Caco-2 (cell line): ENCODE results near the gene SEPTIN3. TPM values are rescaled to one million over a fixed set of nuclear protein-coding genes. Genes with fewer than 3 reads are reported as not detected.

Experiments
- BruUV-seq: library from RNA; stranded (reverse); fragments of 400-500 nt; replicated peaks from 2 replicates; lab custom pipeline; 2021; lab: Mats Ljungman, UMichigan
- CTCF ChIA-PET: fragments of 300-600 bp; sonication (Branson Sonifier 250); formaldehyde crosslinking; loops from one replicate; lab custom pipeline; 2022; ENCODE audit warnings: antibody characterized with exemption; lab: Charles Lee
- POLR2A ChIA-PET: fragments of 300-600 bp; sonication (Branson Sonifier 250); formaldehyde crosslinking; loops from one replicate; lab custom pipeline; 2022; ENCODE audit warnings: antibody characterized with exemption; lab: Charles Lee
- DNase-seq, 2 experiments: peaks; one replicate each; pipeline versions ENCODE4 v3.0.0 to v3.0.0-alpha.2; 2020 to 2022
- H3K27me3 ChIP-seq: replicated peaks from 2 replicates; pipeline ENCODE4 v1.6.0; 2011; ENCODE audit warnings: low read length; ENCODE audit not compliant: control insufficient read depth, insufficient read depth
- H3K36me3 ChIP-seq: 2 replicates; pipeline ENCODE4 v1.5.1; 2011; ENCODE audit warnings: low read length; ENCODE audit not compliant: control insufficient read depth, insufficient read depth
- H3K4me1 ChIP-seq: fragments of 250-450 bp; sonication (Bioruptor Pico); 2 replicates; pipeline ENCODE4 v1.5.1; 2020; ENCODE audit warnings: mild to moderate bottlenecking
- H3K4me3 ChIP-seq: 2 replicates; pipeline ENCODE4 v1.5.1; 2011; ENCODE audit warnings: low read depth, mild to moderate bottlenecking, control low read depth, low read length
- H3K9me3 ChIP-seq: fragments of 250-450 bp; sonication (Bioruptor Pico); 2 replicates; pipeline ENCODE4 v1.5.1; 2020; ENCODE audit warnings: mild to moderate bottlenecking, moderate library complexity
- H3K27ac Mint-ChIP-seq: one replicate; pipeline ENCODE4 v1.8.0; 2022; ENCODE audit warnings: mixed read lengths; ENCODE audit not compliant: unreplicated experiment
- H3K27me3 Mint-ChIP-seq: one replicate; pipeline ENCODE4 v1.8.0; 2022; ENCODE audit warnings: mixed read lengths; ENCODE audit not compliant: insufficient read depth, unreplicated experiment
- H3K36me3 Mint-ChIP-seq: one replicate; pipeline ENCODE4 v1.8.0; 2022; ENCODE audit warnings: mild to moderate bottlenecking, mixed read lengths; ENCODE audit not compliant: insufficient read depth, unreplicated experiment
- H3K4me1 Mint-ChIP-seq: one replicate; pipeline ENCODE4 v1.8.0; 2022; ENCODE audit warnings: low read depth, mixed read lengths; ENCODE audit not compliant: unreplicated experiment
- H3K4me3 Mint-ChIP-seq: one replicate; pipeline ENCODE4 v1.8.0; 2022; ENCODE audit warnings: mild to moderate bottlenecking, moderate library complexity, mixed read lengths; ENCODE audit not compliant: unreplicated experiment
- H3K9me3 Mint-ChIP-seq: one replicate; pipeline ENCODE4 v1.8.0; 2022; ENCODE audit warnings: mixed read lengths; ENCODE audit not compliant: unreplicated experiment
- CTCF ChIP-seq, 2 experiments: fragments of 200-600 bp in 1 of 2; IDR thresholded peaks; 1 replicate in 1 of 2; 2 replicates in 1 of 2; pipeline versions ENCODE4 v1.5.1 to v1.8.0; 2011 to 2022; ENCODE audit warnings: antibody characterized with exemption in 1 of 2, control low read depth in 1 of 2, inconsistent platforms in 1 of 2, low read depth in 1 of 2, low read length in 1 of 2, mild to moderate bottlenecking in 1 of 2, moderate library complexity in 1 of 2; ENCODE audit not compliant: insufficient read depth in 1 of 2, severe bottlenecking in 1 of 2, unreplicated experiment in 1 of 2
- intact Hi-C: fragments of 100-400 bp; cut with micrococcal nuclease; formaldehyde crosslinking; loops from one replicate; pipeline ENCODE4 v1.10.0; 2022; ENCODE audit not compliant: unreplicated experiment
- total RNA-seq: library from RNA; stranded (reverse); gene quantifications from 2 replicates; pipeline ENCODE4 v1.2.3, GENCODE V29; 2022

SEPTIN3 gene
- total RNA-seq, 1 experiment from 2014 or later = 2.2 TPM

GRCh38 chr22:42013385-42013784, 44.1 kb downstream of the SEPTIN3 start:
- H3K9me3 ChIP-seq = peaks cover 16% of the 10 kb centered on the region
- BruUV-seq = no TSS peak
- no peaks in the 10 kb centered on the region for H3K4me1 ChIP-seq
- Mint-ChIP-seq H3K36me3 (no peaks in the 10 kb centered on the region), H3K4me3 (no peak overlapping the region), H3K9me3 (peaks cover 9% of the 10 kb centered on the region), H3K4me1 (no peaks in the 10 kb centered on the region), H3K27ac (no peak overlapping the region), H3K27me3 (peaks cover 11% of the 10 kb centered on the region)
- no peaks in the 10 kb centered on the region for H3K36me3 ChIP-seq
- ChIA-PET POLR2A (no interaction called here), CTCF (no interaction called here)
- no peaks in the 10 kb centered on the region for H3K27me3 ChIP-seq
- H3K4me3 ChIP-seq = no peak overlapping the region
- intact Hi-C loops = no loop called here
- DNase-seq = no peak
- no peak for TF ChIP-seq CTCF (IDR thresholded peaks at IDR 0.05; ENCODE audit: insufficient read depth in 1 of 2, low read depth in 1 of 2, low read length in 1 of 2, severe bottlenecking in 1 of 2, unreplicated experiment in 1 of 2)

DNA sequence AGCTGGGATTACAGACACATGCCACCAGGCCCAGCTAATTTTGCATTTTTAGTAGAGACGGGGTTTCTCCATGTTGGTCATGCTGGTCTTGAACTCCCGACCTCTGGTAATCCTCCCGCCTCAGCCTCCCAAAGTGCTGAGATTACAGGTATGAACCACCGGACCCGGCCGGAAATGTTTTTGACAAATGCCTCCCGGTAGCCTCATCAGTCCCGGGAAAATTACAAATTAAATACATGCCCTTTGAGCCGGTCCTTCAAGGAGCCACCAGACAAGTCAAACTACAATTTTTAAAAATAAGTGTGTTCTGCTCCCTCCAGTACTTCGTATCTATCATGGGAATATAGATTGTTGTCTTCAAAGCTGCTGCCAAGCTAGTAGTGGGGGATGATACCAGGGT, 46.9 kb downstream of the SEPTIN3 start:
- ChIA-PET CTCF (no interaction called here), POLR2A (no interaction called here)
- Mint-ChIP-seq H3K27ac (no peak overlapping the region), H3K4me1 (no peaks in the 10 kb centered on the region), H3K27me3 (peaks cover 11% of the 10 kb centered on the region), H3K9me3 (peaks cover 9% of the 10 kb centered on the region), H3K4me3 (no peak overlapping the region), H3K36me3 (no peaks in the 10 kb centered on the region)
- H3K27me3 ChIP-seq = no peaks in the 10 kb centered on the region
- no peak for TF ChIP-seq CTCF (IDR thresholded peaks at IDR 0.05; ENCODE audit: insufficient read depth in 1 of 2, low read depth in 1 of 2, low read length in 1 of 2, severe bottlenecking in 1 of 2, unreplicated experiment in 1 of 2)
- no peaks in the 10 kb centered on the region for H3K9me3 ChIP-seq
- H3K36me3 ChIP-seq = no peaks in the 10 kb centered on the region
- intact Hi-C loops = no loop called here
- DNase-seq = no peak
- BruUV-seq = no TSS peak
- no peak overlapping the region for H3K4me3 ChIP-seq
- no peaks in the 10 kb centered on the region for H3K4me1 ChIP-seq

DNA sequence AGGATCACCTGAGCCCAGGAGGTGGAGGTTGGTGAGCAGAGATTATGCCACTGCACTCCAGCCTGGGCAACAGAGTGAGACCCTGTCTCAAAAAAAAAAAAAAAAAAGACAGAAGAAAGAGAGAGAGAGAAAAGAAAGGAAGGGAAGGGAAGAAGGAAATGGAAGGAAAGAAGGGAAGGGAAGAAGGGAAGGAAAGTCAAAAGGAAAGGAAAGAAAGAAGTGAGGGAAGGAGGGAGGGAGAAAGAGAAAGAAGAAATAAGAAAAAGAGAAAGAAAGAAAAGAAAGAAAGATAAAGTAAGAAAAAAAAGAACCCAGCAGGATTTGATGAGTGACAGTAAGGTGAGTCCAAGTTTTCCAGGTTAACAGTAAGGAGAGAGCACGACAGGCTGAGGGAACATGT, 49.0 kb downstream of the SEPTIN3 start:
- no TSS peak for BruUV-seq
- H3K36me3 ChIP-seq = no peaks in the 10 kb centered on the region
- ChIA-PET CTCF (no interaction called here), POLR2A (no interaction called here)
- no peaks in the 10 kb centered on the region for H3K9me3 ChIP-seq
- no peak for DNase-seq
- Mint-ChIP-seq H3K27ac (no peak overlapping the region), H3K9me3 (no peaks in the 10 kb centered on the region), H3K27me3 (peaks cover 11% of the 10 kb centered on the region), H3K4me3 (no peak overlapping the region), H3K4me1 (no peaks in the 10 kb centered on the region), H3K36me3 (no peaks in the 10 kb centered on the region)
- no peak for TF ChIP-seq CTCF (IDR thresholded peaks at IDR 0.05; ENCODE audit: insufficient read depth in 1 of 2, low read depth in 1 of 2, low read length in 1 of 2, severe bottlenecking in 1 of 2, unreplicated experiment in 1 of 2)
- peaks cover 6% of the 10 kb centered on the region for H3K4me1 ChIP-seq
- no peak overlapping the region for H3K4me3 ChIP-seq
- intact Hi-C loops = no loop called here
- H3K27me3 ChIP-seq = no peaks in the 10 kb centered on the region

Other genes with a start within 250 kb of the SEPTIN3 start
- 24.3 and 24.8 TPM in 2 replicates for gene CCDC134, start 168.8 kb upstream of the SEPTIN3 start, total RNA-seq
- 134 and 150 TPM in 2 replicates for gene SREBF2, start 136.3 kb upstream of the SEPTIN3 start, total RNA-seq
- gene SHISA8, start 54.4 kb upstream of the SEPTIN3 start, total RNA-seq = 1.4 and 2.2 TPM in 2 replicates
- 2.2 and 2.4 TPM in 2 replicates for gene TNFRSF13C, start 42.6 kb upstream of the SEPTIN3 start, total RNA-seq
- gene CENPM, start 22.3 kb upstream of the SEPTIN3 start, total RNA-seq = 44.1 and 46.4 TPM in 2 replicates
- 1.00 and 1.0 TPM in 2 replicates for gene WBP2NL, start 29.3 kb downstream of the SEPTIN3 start, total RNA-seq
- 27.8 and 28.3 TPM in 2 replicates for gene NAGA, start 101.4 kb downstream of the SEPTIN3 start, total RNA-seq
- gene PHETA2, start 104.8 kb downstream of the SEPTIN3 start, total RNA-seq = 19.7 and 19.8 TPM in 2 replicates
- gene SMDT1, start 110.3 kb downstream of the SEPTIN3 start, total RNA-seq = 65.7 and 68.6 TPM in 2 replicates
- gene NDUFA6, start 121.3 kb downstream of the SEPTIN3 start, total RNA-seq = 119 and 124 TPM in 2 replicates
- 1.7 TPM in 2 replicates for gene CYP2D6, start 161.4 kb downstream of the SEPTIN3 start, total RNA-seq